ENCODE data around the gene SOAT2. TPM values are rescaled to one million over a fixed set of nuclear protein-coding genes. Genes with fewer than 3 reads are reported as not detected.

The SOAT2 gene
- total and polyA plus RNA-seq, 2 experiments from 2014 or later: 0.43 TPM; not detected in 1

GRCh38 chr12:53062011-53062961, 41.0 kb upstream of the SOAT2 start:
- H3K4me3 ChIP-seq: no peak overlapping the region
- no peak for DNase-seq
- WGBS, 2 experiments (ENCODE audit: low coverage in 1 of 2, low lambda C conversion rate in 2 of 2, missing lambda C conversion rate in 2 of 2): 74 to 75% methylated on average over 18 to 20 of the region's 20 CpGs
- H4K20me1 ChIP-seq (ENCODE audit: insufficient read depth): no peaks in the 10 kb centered on the region
- H3K27me3 ChIP-seq (replicated peaks; ENCODE audit: insufficient read depth): no peaks in the 10 kb centered on the region
- peaks cover 7% of the 10 kb centered on the region; the same call in 1 of the 2 replicates for H3K36me3 ChIP-seq (ENCODE audit: low read depth)
- peaks cover 45% of the 10 kb centered on the region for H3F3A ChIP-seq (ENCODE audit: insufficient read depth)
- no peaks in the 10 kb centered on the region for H3K79me2 ChIP-seq (ENCODE audit: insufficient read depth)
- no peak overlapping the region for H3K4me2 ChIP-seq (ENCODE audit: unreplicated experiment)
- H3K27ac ChIP-seq: peak overlapping the region; percentile 6; the same call in 1 of the 2 replicates
- TF ChIP-seq EZH2phosphoT487 (IDR thresholded peaks at IDR 0.05; ENCODE audit: insufficient read depth, low read depth) (no peak), EZH2 (IDR thresholded peaks at IDR 0.05; ENCODE audit: insufficient read depth, poor library complexity, severe bottlenecking) (no peak)
- peaks cover 22% of the 10 kb centered on the region for H3K4me1 ChIP-seq (ENCODE audit: insufficient read depth)
- H2AFZ ChIP-seq: no peak overlapping the region
- H3K9ac ChIP-seq: no peak overlapping the region; the same call in 1 of the 2 replicates
- H3K9me2 ChIP-seq (ENCODE audit: insufficient read depth): no peaks in the 10 kb centered on the region
- H3K9me3 ChIP-seq (ENCODE audit: low read depth): no peaks in the 10 kb centered on the region
- in situ Hi-C loops (cut with MboI): no loop called here

GRCh38 chr12:53062977-53063707, 40.1 kb upstream of the SOAT2 start:
- no peak for DNase-seq
- in situ Hi-C loops (cut with MboI): no loop called here
- H3K9ac ChIP-seq: peak overlapping the region; percentile 51; the same call in 1 of the 2 replicates
- H2AFZ ChIP-seq: no peak overlapping the region
- H3K36me3 ChIP-seq (ENCODE audit: low read depth): peaks cover 7% of the 10 kb centered on the region; the same call in 1 of the 2 replicates
- H3K27me3 ChIP-seq (replicated peaks; ENCODE audit: insufficient read depth): no peaks in the 10 kb centered on the region
- H3F3A ChIP-seq (ENCODE audit: insufficient read depth): peaks cover 45% of the 10 kb centered on the region
- no peaks in the 10 kb centered on the region for H3K9me2 ChIP-seq (ENCODE audit: insufficient read depth)
- no peaks in the 10 kb centered on the region for H3K9me3 ChIP-seq (ENCODE audit: low read depth)
- peaks cover 23% of the 10 kb centered on the region for H3K4me1 ChIP-seq (ENCODE audit: insufficient read depth)
- no peak overlapping the region for H3K4me2 ChIP-seq (ENCODE audit: unreplicated experiment)
- TF ChIP-seq EZH2 (IDR thresholded peaks at IDR 0.05; ENCODE audit: insufficient read depth, poor library complexity, severe bottlenecking) (no peak), EZH2phosphoT487 (IDR thresholded peaks at IDR 0.05; ENCODE audit: insufficient read depth, low read depth) (no peak)
- peak overlapping the region; percentile 77 for H3K27ac ChIP-seq
- no peaks in the 10 kb centered on the region for H3K79me2 ChIP-seq (ENCODE audit: insufficient read depth)
- no peak overlapping the region for H3K4me3 ChIP-seq
- no peaks in the 10 kb centered on the region for H4K20me1 ChIP-seq (ENCODE audit: insufficient read depth)
- 80 to 82% methylated on average over 12 to 14 of the region's 14 CpGs for WGBS, 2 experiments (ENCODE audit: low coverage in 1 of 2, low lambda C conversion rate in 2 of 2, missing lambda C conversion rate in 2 of 2)

- 38 to 39% methylated on average over 13 of the region's 13 CpGs for WGBS, 2 experiments (ENCODE audit: low coverage in 1 of 2, low lambda C conversion rate in 2 of 2, missing lambda C conversion rate in 2 of 2)
- Histone ChIP-seq H3K79me2 (ENCODE audit: insufficient read depth) (no peaks in the 10 kb centered on the region), H3F3A (ENCODE audit: insufficient read depth) (peaks cover 45% of the 10 kb centered on the region), H4K20me1 (ENCODE audit: insufficient read depth) (no peaks in the 10 kb centered on the region), H2AFZ (no peak overlapping the region), H3K9me2 (ENCODE audit: insufficient read depth) (no peaks in the 10 kb centered on the region), H3K4me2 (ENCODE audit: unreplicated experiment) (peak overlapping the region; percentile 9), H3K36me3 (ENCODE audit: low read depth) (peaks cover 7% of the 10 kb centered on the region; the same call in 1 of the 2 replicates), H3K4me1 (ENCODE audit: insufficient read depth) (peaks cover 23% of the 10 kb centered on the region), H3K27ac (peak overlapping the region; percentile 77), H3K9ac (peak overlapping the region; percentile 51), H3K9me3 (ENCODE audit: low read depth) (no peaks in the 10 kb centered on the region), H3K4me3 (no peak overlapping the region), H3K27me3 (replicated peaks; ENCODE audit: insufficient read depth) (no peaks in the 10 kb centered on the region)
- in situ Hi-C loops (cut with MboI): no loop called here
- TF ChIP-seq EZH2phosphoT487 (IDR thresholded peaks at IDR 0.05; ENCODE audit: insufficient read depth, low read depth) (no peak), EZH2 (IDR thresholded peaks at IDR 0.05; ENCODE audit: insufficient read depth, poor library complexity, severe bottlenecking) (no peak)
- DNase-seq: peak; percentile 93
These were observed 39.3 kb upstream of the SOAT2 start for GRCh38 chr12:53063708-53064612.

Data from GM23248 (cell line).